DOHH2 (cell line): ENCODE data around the gene GABRB2.

Experiments used
- EZH2phosphoT487 ChIP-seq: fragments of 200-600 bp; sonication (generic); IDR thresholded peaks from 2 replicates; pipeline ENCODE4 v1.6.1; 2017; ENCODE audit warnings: borderline replicate concordance, mild to moderate bottlenecking, antibody characterized with exemption, low read length, moderate library complexity, mixed read lengths
- TF ChIP-seq, protein P1 (sequence below): fragments of 200-600 bp; sonication (generic); IDR thresholded peaks from one replicate; pipeline ENCODE4 v1.5.1; 2014; ENCODE audit warnings: antibody characterized with exemption, mild to moderate bottlenecking, low read depth, low read length; ENCODE audit not compliant: poor library complexity, severe bottlenecking

DNA sequence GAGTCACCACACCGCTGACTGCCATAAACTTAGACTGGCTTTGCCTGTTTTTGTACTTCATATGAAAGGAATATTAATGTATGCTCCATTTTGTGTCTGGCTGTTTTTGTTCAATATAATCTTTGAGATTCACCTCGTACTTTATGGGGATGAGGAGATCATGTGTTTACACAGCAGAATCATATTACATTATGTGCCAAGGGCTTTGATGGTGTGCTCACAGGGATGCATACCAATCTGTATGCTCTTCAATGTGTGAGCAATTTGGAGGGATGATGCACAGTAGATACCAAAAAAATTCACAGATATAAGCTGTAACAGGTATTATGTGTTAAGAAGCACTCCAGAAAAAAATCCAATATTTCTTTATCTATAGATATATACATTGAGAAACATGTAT, 113.7 kb downstream of the GABRB2 start:
- TF ChIP-seq, protein P1, sequence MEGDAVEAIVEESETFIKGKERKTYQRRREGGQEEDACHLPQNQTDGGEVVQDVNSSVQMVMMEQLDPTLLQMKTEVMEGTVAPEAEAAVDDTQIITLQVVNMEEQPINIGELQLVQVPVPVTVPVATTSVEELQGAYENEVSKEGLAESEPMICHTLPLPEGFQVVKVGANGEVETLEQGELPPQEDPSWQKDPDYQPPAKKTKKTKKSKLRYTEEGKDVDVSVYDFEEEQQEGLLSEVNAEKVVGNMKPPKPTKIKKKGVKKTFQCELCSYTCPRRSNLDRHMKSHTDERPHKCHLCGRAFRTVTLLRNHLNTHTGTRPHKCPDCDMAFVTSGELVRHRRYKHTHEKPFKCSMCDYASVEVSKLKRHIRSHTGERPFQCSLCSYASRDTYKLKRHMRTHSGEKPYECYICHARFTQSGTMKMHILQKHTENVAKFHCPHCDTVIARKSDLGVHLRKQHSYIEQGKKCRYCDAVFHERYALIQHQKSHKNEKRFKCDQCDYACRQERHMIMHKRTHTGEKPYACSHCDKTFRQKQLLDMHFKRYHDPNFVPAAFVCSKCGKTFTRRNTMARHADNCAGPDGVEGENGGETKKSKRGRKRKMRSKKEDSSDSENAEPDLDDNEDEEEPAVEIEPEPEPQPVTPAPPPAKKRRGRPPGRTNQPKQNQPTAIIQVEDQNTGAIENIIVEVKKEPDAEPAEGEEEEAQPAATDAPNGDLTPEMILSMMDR = no peak
- TF ChIP-seq EZH2phosphoT487 = no peak
